ENCODE measurements around the gene USP12. TPM values are rescaled to one million over a fixed set of nuclear protein-coding genes. Genes with fewer than 3 reads are reported as not detected.
"Not testable (repeated sequence)": the region's sequence is repeated elsewhere in the genome, so short reads cannot be mapped to it uniquely, and the experiment has no call there.

The USP12 gene
- total RNA-seq, 1 donor from 2014 or later: 30.5 TPM

DNA sequence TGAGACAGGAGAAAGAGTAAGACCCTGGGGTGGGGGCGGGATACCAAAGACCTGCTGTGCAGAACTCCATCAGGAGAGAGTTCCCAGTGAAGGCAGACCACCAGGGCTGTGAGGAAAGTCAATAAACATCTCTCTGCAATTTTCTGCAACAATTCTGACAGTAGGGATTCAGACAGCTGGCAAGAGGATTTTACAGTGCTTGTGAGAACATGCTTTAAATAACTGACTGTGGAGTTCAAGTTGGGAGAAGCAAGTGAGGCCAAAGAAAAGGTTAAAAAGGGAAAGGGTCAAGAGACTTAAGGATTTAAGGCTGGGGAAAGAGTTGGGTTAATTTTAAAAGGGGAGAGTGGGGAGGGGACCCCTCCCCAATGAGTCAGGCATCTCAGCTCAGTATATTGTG is 98.4 kb downstream of the USP12 start:
- H3K4me2 ChIP-seq (ENCODE audit: low read length): no peak overlapping the region

DNA sequence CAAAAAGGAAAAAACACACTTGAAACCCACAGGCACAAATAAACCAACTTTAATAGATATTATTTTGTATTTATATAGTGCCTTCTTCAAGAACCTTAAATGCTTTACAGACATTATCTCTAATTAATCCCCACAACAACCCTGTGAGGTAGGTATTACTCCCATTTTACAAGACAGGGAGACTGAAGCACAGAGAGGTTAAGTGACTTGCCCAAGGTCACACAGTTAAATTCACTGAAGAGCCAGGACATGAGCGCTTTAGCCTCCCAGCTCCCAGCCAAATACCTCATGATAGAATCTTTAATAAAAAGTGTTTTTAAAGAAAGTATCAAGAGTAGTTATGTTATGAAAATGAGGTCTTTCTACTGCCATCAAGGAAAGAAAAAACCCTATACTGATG is 105.5 kb downstream of the USP12 start:
- H3K4me3 Mint-ChIP-seq (ENCODE audit: unreplicated experiment); FAIRE-seq; H4K20me1 ChIP-seq (ENCODE audit: insufficient read depth, low read length); H3K36me3 Mint-ChIP-seq (ENCODE audit: low read depth, unreplicated experiment); H3K36me3 ChIP-seq (ENCODE audit: insufficient read depth, low read length); H3K9ac ChIP-seq (ENCODE audit: low read length); H3K27me3 Mint-ChIP-seq (ENCODE audit: low read depth, unreplicated experiment); H3K4me1 Mint-ChIP-seq (ENCODE audit: low read depth, unreplicated experiment); H3K27ac ChIP-seq (ENCODE audit: low read depth, low read length); H3K79me2 ChIP-seq (ENCODE audit: insufficient read depth, low read length); H3K9me3 ChIP-seq (ENCODE audit: insufficient read depth, low read depth, low read length); H3K4me2 ChIP-seq (ENCODE audit: low read length); DNase-seq (ENCODE audit: low read depth); H3K4me1 ChIP-seq (ENCODE audit: insufficient read depth, low read length); H3K27me3 ChIP-seq (ENCODE audit: insufficient read depth, low read length); H2AFZ ChIP-seq (ENCODE audit: low read depth, low read length); H3K27ac Mint-ChIP-seq (ENCODE audit: unreplicated experiment); H3K4me3 ChIP-seq (ENCODE audit: insufficient read depth, low read depth, low read length): not testable (repeated sequence)
- peaks cover 10% of the 10 kb centered on the region for H3K9me3 Mint-ChIP-seq (ENCODE audit: unreplicated experiment)

More for the DNA sequence above, 98.4 kb downstream of the USP12 start:
- Histone ChIP-seq H3K4me1 (ENCODE audit: insufficient read depth, low read length) (no peaks in the 10 kb centered on the region), H3K36me3 (ENCODE audit: insufficient read depth, low read length) (peaks cover 8% of the 10 kb centered on the region), H4K20me1 (ENCODE audit: insufficient read depth, low read length) (peaks cover 8% of the 10 kb centered on the region), H3K9me3 (ENCODE audit: insufficient read depth, low read depth, low read length) (no peaks in the 10 kb centered on the region), H3K27ac (ENCODE audit: low read depth, low read length) (no peak overlapping the region), H2AFZ (ENCODE audit: low read depth, low read length) (no peak overlapping the region), H3K9ac (ENCODE audit: low read length) (no peak overlapping the region), H3K79me2 (ENCODE audit: insufficient read depth, low read length) (no peaks in the 10 kb centered on the region), H3K27me3 (ENCODE audit: insufficient read depth, low read length) (no peaks in the 10 kb centered on the region), H3K4me3 (ENCODE audit: insufficient read depth, low read depth, low read length) (no peak overlapping the region)
- no peak overlapping the region for H3K4me3 Mint-ChIP-seq (ENCODE audit: unreplicated experiment)
- FAIRE-seq (no peak), DNase-seq (ENCODE audit: low read depth) (no peak)
- no peaks in the 10 kb centered on the region for H3K27me3 Mint-ChIP-seq (ENCODE audit: low read depth, unreplicated experiment)
- no peak overlapping the region for H3K27ac Mint-ChIP-seq (ENCODE audit: unreplicated experiment)
- H3K4me1 Mint-ChIP-seq (ENCODE audit: low read depth, unreplicated experiment): peaks cover 4% of the 10 kb centered on the region
- H3K9me3 Mint-ChIP-seq (ENCODE audit: unreplicated experiment): no peaks in the 10 kb centered on the region
- H3K36me3 Mint-ChIP-seq (ENCODE audit: low read depth, unreplicated experiment): peaks cover 5% of the 10 kb centered on the region
- TF ChIP-seq, protein P1, sequence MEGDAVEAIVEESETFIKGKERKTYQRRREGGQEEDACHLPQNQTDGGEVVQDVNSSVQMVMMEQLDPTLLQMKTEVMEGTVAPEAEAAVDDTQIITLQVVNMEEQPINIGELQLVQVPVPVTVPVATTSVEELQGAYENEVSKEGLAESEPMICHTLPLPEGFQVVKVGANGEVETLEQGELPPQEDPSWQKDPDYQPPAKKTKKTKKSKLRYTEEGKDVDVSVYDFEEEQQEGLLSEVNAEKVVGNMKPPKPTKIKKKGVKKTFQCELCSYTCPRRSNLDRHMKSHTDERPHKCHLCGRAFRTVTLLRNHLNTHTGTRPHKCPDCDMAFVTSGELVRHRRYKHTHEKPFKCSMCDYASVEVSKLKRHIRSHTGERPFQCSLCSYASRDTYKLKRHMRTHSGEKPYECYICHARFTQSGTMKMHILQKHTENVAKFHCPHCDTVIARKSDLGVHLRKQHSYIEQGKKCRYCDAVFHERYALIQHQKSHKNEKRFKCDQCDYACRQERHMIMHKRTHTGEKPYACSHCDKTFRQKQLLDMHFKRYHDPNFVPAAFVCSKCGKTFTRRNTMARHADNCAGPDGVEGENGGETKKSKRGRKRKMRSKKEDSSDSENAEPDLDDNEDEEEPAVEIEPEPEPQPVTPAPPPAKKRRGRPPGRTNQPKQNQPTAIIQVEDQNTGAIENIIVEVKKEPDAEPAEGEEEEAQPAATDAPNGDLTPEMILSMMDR (IDR thresholded peaks at IDR 0.05; ENCODE audit: insufficient read depth, low read depth, low read length): no peak
- no peak for TF ChIP-seq EZH2 (IDR thresholded peaks at IDR 0.05; ENCODE audit: insufficient read depth, low read length)

DNA sequence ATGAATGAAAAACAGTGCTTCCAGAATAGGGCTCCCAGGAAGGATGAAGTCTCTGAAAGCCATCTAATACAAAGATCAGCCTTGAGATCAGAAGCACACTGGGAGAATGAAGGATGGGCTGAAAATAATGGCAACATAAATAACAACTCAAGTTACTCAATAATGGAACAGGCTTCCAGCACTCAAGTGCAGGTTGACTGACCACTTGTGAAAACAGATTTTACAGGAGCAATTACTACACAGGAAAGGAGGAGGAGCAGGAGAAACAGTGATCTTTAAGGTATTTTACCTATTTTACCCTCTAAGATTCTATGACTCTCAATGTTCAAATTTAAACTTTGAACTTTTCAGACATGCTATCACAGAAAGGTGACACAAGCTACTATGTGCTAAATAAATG is 106.0 kb downstream of the USP12 start:
- Histone ChIP-seq H3K36me3 (ENCODE audit: insufficient read depth, low read length) (no peaks in the 10 kb centered on the region), H3K9ac (ENCODE audit: low read length) (no peak overlapping the region), H3K27ac (ENCODE audit: low read depth, low read length) (no peak overlapping the region), H3K4me2 (ENCODE audit: low read length) (no peak overlapping the region), H3K4me1 (ENCODE audit: insufficient read depth, low read length) (no peaks in the 10 kb centered on the region), H3K4me3 (ENCODE audit: insufficient read depth, low read depth, low read length) (no peak overlapping the region), H3K79me2 (ENCODE audit: insufficient read depth, low read length) (no peaks in the 10 kb centered on the region), H3K9me3 (ENCODE audit: insufficient read depth, low read depth, low read length) (no peaks in the 10 kb centered on the region), H3K27me3 (ENCODE audit: insufficient read depth, low read length) (no peaks in the 10 kb centered on the region), H2AFZ (ENCODE audit: low read depth, low read length) (no peak overlapping the region), H4K20me1 (ENCODE audit: insufficient read depth, low read length) (no peaks in the 10 kb centered on the region)
- no peaks in the 10 kb centered on the region for H3K27me3 Mint-ChIP-seq (ENCODE audit: low read depth, unreplicated experiment)
- no peak overlapping the region for H3K27ac Mint-ChIP-seq (ENCODE audit: unreplicated experiment)
- peaks cover 10% of the 10 kb centered on the region for H3K9me3 Mint-ChIP-seq (ENCODE audit: unreplicated experiment)
- no peaks in the 10 kb centered on the region for H3K4me1 Mint-ChIP-seq (ENCODE audit: low read depth, unreplicated experiment)
- peaks cover 2% of the 10 kb centered on the region for H3K36me3 Mint-ChIP-seq (ENCODE audit: low read depth, unreplicated experiment)
- no peak overlapping the region for H3K4me3 Mint-ChIP-seq (ENCODE audit: unreplicated experiment)
- TF ChIP-seq EZH2 (IDR thresholded peaks at IDR 0.05; ENCODE audit: insufficient read depth, low read length): no peak
- TF ChIP-seq, protein P1 (IDR thresholded peaks at IDR 0.05; ENCODE audit: insufficient read depth, low read depth, low read length): no peak
- no peak for FAIRE-seq
- no peak for DNase-seq (ENCODE audit: low read depth)

Measured in astrocyte (in vitro differentiated cells and primary cell).